ENCODE measurements around the gene TMEM236.
A peak's percentile ranks its signal among the peaks of the same experiment; 100 is the strongest.

Gene TMEM236

DNA sequence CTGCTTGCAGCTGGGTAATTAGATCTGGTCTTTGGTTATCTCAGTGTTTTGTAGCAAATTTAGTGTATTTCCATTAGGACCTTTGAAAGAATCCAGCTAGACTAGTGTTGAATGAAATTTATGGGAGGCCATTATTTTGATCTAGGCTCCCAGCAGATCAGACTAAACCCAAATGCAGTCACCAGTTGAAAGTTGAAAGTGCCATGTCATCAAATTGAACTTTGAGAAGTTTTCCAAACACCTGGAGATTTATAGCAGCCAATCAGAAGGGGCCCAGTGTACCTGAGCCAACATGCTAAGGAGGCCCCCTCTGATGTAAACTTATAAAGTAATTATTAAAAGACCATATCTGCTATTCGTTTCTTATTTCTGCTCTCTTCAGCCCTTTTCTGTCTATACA is 11.3 kb upstream of the TMEM236 start:
- Histone ChIP-seq H3K4me1 (ENCODE audit: insufficient read depth, low read length, poor library complexity, severe bottlenecking) (peaks cover 31% of the 10 kb centered on the region), H3K27me3 (ENCODE audit: insufficient read depth, low read length, poor library complexity, severe bottlenecking) (no peaks in the 10 kb centered on the region), H2AFZ (ENCODE audit: low read length) (no peak overlapping the region), H3K4me3 (ENCODE audit: low read length, poor library complexity, severe bottlenecking) (no peak overlapping the region), H3F3A (ENCODE audit: low read depth) (peaks cover 6% of the 10 kb centered on the region), H3K36me3 (ENCODE audit: insufficient read depth, low read length) (no peaks in the 10 kb centered on the region), H4K20me1 (ENCODE audit: insufficient read depth, low read length, poor library complexity, severe bottlenecking) (no peaks in the 10 kb centered on the region), H3K4me2 (ENCODE audit: low read depth, low read length, poor library complexity, severe bottlenecking) (no peak overlapping the region), H3K9me2 (replicated peaks; ENCODE audit: low read depth, low read length) (no peaks in the 10 kb centered on the region), H3K79me2 (ENCODE audit: insufficient read depth, low read length) (no peaks in the 10 kb centered on the region), H3K9me3 (ENCODE audit: insufficient read depth, low read depth, low read length) (no peaks in the 10 kb centered on the region), H3K9ac (ENCODE audit: low read depth, low read length, poor library complexity, severe bottlenecking) (no peak overlapping the region)
- TF ChIP-seq, protein P1, sequence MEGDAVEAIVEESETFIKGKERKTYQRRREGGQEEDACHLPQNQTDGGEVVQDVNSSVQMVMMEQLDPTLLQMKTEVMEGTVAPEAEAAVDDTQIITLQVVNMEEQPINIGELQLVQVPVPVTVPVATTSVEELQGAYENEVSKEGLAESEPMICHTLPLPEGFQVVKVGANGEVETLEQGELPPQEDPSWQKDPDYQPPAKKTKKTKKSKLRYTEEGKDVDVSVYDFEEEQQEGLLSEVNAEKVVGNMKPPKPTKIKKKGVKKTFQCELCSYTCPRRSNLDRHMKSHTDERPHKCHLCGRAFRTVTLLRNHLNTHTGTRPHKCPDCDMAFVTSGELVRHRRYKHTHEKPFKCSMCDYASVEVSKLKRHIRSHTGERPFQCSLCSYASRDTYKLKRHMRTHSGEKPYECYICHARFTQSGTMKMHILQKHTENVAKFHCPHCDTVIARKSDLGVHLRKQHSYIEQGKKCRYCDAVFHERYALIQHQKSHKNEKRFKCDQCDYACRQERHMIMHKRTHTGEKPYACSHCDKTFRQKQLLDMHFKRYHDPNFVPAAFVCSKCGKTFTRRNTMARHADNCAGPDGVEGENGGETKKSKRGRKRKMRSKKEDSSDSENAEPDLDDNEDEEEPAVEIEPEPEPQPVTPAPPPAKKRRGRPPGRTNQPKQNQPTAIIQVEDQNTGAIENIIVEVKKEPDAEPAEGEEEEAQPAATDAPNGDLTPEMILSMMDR (conservative IDR thresholded peaks at IDR 0.05; ENCODE audit: low read length), result no peak
- TF ChIP-seq EZH2phosphoT487 (IDR thresholded peaks at IDR 0.05; ENCODE audit: borderline replicate concordance), result no peak

DNA sequence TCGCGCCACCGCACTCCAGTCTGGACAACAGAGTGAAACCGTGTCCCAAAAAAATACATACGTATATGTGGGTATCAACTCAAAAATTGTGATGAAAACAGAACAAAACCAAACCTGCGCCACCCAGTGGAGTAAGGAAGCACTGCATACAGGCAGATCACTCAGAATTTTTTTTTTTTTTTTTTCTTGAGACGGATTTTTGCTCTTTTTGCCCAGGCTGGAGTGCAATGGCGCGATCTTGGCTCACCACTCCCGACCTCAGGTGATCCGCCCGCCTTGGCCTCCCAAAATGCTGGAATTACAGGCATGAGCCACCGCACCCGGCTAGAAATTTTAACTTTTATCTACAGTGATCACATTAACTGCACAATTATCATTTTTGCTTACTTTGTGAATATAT is 9.1 kb upstream of the TMEM236 start:
- H3K79me2 ChIP-seq (ENCODE audit: insufficient read depth, low read length), result no peaks in the 10 kb centered on the region
- H3K4me3 ChIP-seq (ENCODE audit: low read length, poor library complexity, severe bottlenecking), result no peak overlapping the region
- H3K4me1 ChIP-seq (ENCODE audit: insufficient read depth, low read length, poor library complexity, severe bottlenecking), result peaks cover 44% of the 10 kb centered on the region
- no peak for TF ChIP-seq EZH2phosphoT487 (IDR thresholded peaks at IDR 0.05; ENCODE audit: borderline replicate concordance)
- TF ChIP-seq, protein P1 (conservative IDR thresholded peaks at IDR 0.05; ENCODE audit: low read length), result peak; percentile 82
- no peaks in the 10 kb centered on the region for H3K36me3 ChIP-seq (ENCODE audit: insufficient read depth, low read length)
- H3K9me3 ChIP-seq (ENCODE audit: insufficient read depth, low read depth, low read length), result no peaks in the 10 kb centered on the region
- no peaks in the 10 kb centered on the region for H3K27me3 ChIP-seq (ENCODE audit: insufficient read depth, low read length, poor library complexity, severe bottlenecking)
- no peaks in the 10 kb centered on the region for H4K20me1 ChIP-seq (ENCODE audit: insufficient read depth, low read length, poor library complexity, severe bottlenecking)
- H2AFZ ChIP-seq (ENCODE audit: low read length), result peak overlapping the region; percentile 51; the same call in 1 of the 2 replicates
- H3F3A ChIP-seq (ENCODE audit: low read depth), result peaks cover 6% of the 10 kb centered on the region
- H3K9me2 ChIP-seq (replicated peaks; ENCODE audit: low read depth, low read length), result no peaks in the 10 kb centered on the region
- H3K4me2 ChIP-seq (ENCODE audit: low read depth, low read length, poor library complexity, severe bottlenecking), result peak overlapping the region; percentile 93
- H3K9ac ChIP-seq (ENCODE audit: low read depth, low read length, poor library complexity, severe bottlenecking), result peak overlapping the region; percentile 80

DNA sequence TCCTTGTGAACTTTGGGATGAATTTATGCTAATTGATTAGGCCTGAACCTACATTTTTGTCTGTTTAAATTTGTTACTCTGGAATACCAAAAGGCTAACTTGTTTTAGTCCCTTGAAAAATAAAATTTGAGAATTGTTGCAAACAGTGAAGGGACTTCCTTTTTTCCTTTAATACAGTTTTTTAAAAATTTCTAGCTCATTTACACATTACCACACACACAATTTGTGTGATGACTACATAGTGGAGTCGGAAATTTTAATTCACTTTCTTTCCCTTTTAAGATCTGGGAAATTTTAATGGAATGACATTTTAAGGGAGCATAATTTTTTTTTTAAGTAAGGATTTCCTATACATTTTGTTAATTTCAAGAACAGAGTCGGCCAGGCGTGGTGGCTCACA is 8.6 kb upstream of the TMEM236 start:
- Histone ChIP-seq H3K36me3 (ENCODE audit: insufficient read depth, low read length) (no peaks in the 10 kb centered on the region), H3K9ac (ENCODE audit: low read depth, low read length, poor library complexity, severe bottlenecking) (peak overlapping the region; percentile 80), H3K4me3 (ENCODE audit: low read length, poor library complexity, severe bottlenecking) (no peak overlapping the region), H2AFZ (ENCODE audit: low read length) (no peak overlapping the region), H3F3A (ENCODE audit: low read depth) (peaks cover 6% of the 10 kb centered on the region), H3K4me1 (ENCODE audit: insufficient read depth, low read length, poor library complexity, severe bottlenecking) (peaks cover 44% of the 10 kb centered on the region), H3K9me3 (ENCODE audit: insufficient read depth, low read depth, low read length) (no peaks in the 10 kb centered on the region), H3K4me2 (ENCODE audit: low read depth, low read length, poor library complexity, severe bottlenecking) (peak overlapping the region; percentile 93), H3K9me2 (replicated peaks; ENCODE audit: low read depth, low read length) (no peaks in the 10 kb centered on the region), H4K20me1 (ENCODE audit: insufficient read depth, low read length, poor library complexity, severe bottlenecking) (no peaks in the 10 kb centered on the region), H3K79me2 (ENCODE audit: insufficient read depth, low read length) (no peaks in the 10 kb centered on the region), H3K27me3 (ENCODE audit: insufficient read depth, low read length, poor library complexity, severe bottlenecking) (no peaks in the 10 kb centered on the region)
- TF ChIP-seq, protein P1 (conservative IDR thresholded peaks at IDR 0.05; ENCODE audit: low read length), result no peak
- TF ChIP-seq EZH2phosphoT487 (IDR thresholded peaks at IDR 0.05; ENCODE audit: borderline replicate concordance), result no peak

Data from Loucy (cell line).